Measurements from ENCODE around the gene STX5.
"Not testable (repeated sequence)": the region's sequence is repeated elsewhere in the genome, so short reads cannot be mapped to it uniquely, and the experiment has no call there.

Gene STX5

DNA sequence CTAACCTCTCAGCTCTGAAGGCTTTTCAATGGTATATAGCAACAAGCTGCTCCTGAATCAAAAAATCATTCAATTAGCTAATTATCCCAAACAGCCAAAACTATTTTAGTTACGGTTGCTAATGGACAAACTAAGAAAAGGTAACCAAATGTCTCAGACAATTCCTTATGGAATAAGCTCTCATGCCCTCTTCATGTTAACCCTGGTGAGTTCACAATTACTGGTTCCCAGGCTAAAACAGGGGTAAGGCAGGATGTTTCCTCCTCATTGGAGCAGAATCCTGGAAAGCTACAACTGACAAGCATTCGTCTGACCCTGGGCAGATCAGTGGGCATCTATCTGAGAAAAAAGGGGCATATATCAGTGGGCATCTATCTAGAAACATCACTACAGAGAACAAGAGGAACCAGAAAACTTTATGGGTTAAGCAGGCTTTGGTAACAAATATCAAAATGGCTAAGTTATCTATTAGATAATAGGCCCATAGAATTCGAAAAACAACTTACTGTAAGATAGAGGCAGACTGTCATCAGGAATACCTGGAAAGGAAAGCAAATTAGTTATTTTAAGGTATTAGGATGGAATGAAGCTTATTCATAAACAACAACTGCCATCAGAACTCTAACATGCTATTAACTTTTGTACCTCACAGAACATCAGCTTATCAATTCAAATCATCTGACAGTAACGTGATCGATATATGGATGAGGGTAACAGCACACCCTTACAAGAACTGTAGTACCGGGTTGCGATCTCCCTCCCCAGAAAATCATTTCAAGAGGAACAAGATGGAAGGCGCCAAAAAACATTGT is 22.4 kb upstream of the STX5 start:
- DNase-seq, result no peak

DNA sequence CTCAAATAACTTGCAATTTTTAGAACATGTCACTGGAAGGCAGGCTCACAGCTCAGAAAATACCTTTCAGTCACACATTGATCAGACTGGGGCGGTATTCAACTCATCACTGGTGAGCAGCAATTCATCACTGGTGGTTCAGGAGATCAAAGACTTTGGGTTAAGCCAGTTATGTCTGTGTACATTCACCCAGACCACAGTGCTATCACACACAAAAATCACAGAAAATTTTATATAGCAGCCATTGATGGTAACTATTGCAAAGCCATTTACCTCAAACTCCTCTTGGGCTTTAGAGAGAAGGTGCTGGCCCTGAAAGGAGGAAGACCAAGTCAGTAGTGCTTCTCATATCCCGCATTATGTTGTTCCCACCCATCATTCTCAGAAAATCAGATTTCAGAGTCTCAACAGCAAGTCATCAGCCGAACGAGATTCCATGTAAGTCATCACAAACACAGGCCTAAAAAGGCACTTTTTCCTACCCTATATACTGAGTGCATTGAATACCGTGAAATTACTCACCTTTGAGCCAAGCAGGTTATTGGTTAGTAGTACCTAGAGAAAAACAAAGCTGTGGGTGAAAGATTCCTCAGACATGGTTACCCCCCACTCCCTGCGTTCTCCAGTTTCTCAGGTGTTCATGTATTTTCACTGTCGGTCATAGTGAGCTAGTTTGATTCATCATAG is 21.6 kb upstream of the STX5 start:
- no peak for DNase-seq

DNA sequence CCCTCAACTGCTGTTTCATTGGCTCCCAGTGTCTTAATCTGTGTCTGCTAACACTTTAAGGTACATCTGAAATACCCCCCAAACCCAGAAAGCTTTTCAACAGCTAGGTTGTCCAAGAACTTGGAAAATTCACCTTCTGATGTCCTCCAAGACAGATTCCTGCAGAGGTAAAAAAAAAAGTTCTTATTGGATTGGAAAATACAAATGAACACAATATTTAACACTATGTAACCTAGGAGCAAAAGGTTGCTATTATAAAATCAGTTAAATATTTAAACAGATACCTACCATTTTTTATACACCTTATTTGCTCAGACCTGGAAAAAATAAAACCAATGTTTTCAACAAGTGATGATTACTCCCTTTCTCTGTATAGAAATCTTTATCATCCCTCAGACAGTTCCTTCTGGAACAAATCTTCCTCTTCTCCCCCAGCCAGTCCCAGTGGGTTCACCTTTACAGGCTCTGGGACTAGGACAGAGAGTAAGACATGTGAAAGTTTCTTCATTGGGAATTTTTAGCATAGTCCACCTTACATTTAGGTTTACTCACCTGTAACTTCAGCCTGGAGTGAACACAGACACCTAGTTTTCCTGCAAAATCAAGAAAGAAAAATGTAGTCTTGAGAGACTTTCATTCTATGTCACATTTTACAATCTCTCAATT is 20.8 kb upstream of the STX5 start:
- no peak for DNase-seq

DNA sequence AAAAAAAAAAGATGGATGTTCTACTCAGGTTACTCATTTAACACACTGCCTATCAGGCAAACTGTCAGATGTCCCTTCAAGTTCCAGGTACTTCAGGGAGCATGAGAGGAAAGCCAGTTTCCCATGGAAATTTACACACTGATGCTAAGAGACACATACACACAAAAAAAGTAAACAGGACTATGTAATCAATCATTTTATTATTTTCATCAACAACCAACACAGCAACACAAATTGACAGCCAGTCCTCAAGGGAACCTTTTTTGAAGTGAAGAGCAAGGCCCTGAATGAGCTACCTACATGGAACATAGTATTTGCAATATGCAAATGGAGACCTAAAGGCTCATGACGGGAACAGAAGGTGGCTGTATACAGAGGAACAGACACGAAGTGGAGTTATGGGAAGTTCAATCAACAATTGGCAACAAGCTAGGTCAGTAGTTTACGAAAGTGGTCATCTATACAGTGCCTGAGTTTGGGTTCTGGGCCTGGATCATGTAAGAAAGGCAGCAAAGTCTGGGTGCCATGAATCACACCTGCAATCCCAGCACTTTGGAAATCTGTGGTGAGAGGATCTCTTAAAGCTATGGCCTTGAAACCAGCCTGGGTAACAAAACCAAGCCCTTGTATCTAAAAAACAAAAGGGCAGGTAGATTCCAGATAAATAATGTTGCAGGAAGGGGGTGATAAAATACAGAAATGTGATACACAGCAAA is 20.1 kb upstream of the STX5 start:
- no peak for DNase-seq

DNA sequence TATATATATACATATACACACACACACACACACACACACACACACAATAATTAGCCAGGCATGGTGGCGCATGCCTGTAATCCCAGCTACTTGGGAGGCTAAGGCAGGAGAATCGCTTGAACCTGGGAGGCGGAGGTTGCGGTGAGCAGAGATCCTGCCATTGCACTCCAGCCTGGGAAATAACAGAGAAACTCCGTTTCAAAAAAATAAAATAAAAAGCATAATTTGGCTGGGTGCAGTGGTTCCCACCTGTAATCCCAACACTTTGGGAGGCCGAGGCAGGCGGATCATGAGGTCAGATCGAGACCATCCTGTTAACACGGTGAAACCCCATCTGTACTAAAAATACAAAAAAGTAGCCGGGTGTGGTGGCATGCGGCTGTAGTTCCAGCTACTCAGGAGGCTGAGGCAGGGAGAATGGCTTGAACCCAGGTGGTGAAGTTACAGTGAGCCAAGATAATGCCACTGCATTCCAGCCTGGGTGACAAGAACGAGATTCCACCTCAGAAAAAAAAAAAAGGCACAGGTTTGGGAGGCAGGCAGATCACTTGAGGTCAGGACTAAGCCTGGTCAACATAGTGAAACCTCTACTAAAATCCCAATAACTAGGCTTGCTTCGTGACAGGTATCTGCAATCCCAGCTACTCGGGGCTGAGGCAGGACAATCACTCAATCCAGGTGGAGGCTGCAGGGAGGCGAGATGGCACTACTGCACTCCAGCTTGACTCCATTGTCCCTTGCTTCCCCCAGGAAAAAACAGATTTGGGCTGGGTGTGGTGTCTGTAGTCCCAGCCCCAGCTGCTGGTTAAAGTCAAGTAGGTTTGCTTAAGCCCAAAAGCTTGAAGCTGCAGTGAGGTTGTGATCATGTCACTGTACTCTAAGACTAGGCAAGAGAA is 19.3 kb upstream of the STX5 start:
- DNase-seq, result no peak

DNA sequence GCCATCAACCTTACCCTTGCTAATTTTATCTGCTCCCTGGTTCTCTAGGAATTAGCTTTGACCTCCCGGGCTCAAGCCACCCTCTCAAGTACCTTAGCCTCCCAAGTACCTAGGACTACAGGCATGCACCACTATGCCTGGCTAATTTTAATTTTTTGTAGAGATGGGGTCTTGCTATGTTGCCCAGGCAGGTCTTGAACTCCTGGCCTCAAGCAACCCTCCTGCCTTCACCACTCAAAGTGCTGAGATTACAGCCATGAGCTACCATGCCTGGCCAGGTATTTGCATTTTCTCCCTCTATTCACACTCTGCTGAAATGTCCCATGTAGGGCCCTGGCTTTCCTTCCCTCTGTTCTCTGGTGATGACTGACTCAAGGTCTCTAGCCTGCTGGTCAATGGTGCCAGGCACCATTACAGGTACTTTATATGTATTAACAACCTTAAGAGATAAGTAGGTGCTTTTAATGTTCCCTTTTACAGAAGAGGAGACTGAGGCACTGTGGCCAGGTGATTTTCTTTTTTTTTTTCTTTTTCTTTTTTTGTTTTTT is 16.0 kb upstream of the STX5 start:
- DNase-seq, result no peak

DNA sequence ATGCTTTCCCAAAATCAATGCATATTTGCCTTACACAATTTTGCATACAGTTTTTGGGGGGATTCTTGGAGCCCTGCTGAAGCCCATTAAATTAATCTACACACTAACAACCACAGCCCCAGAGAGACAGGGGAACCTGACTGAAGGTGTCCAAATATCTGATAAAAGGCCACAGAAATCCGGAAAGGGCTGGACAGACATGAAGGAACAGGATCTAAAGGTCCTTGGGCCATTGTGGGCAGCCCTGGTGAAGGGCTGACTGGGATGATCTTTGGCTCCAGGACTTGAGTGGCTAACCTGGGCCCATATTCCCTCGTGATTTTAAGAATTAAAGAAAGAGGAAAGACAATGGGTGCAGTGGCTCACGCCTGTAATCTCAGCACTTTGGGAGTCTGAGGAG is 14.3 kb upstream of the STX5 start:
- no peak for DNase-seq

DNA sequence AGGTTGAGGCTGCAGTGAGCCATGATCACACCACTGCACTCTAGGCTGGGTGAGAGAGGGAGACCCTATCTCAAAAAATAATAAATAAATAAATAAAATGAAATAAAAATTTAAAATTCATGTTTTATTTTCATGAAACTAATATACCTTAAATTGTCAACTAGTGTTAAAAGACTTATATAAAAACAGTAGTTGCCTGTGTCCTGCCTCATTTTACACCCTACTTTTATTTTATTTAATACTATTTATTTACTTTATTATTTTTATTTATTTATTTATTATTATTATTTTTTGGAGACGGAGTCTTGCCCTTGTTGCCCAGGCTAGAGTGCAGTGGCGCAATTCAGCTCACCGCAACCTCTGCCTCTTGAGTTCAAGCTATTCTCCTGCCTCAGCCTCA is 12.3 kb upstream of the STX5 start:
- DNase-seq, result no peak

DNA sequence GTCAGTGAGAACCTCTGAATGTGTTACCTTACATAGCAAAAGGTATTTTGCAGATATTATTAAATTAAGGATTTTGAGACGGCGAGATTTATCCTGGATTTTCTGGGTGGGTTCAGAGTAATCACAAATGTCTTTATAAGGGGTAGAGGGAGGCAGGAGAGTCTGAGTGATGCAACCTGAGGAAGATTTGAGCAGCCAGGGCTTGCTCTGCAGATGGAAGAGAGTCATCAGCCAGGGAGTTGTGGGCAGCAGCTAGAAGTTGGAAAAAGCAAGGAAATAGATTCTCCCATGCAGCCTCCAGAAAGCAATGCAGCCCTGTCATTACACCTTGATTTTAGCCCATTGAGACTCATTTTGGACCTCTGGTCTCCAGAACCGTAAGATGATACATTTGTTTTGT is 11.6 kb upstream of the STX5 start:
- no peak for DNase-seq

DNA sequence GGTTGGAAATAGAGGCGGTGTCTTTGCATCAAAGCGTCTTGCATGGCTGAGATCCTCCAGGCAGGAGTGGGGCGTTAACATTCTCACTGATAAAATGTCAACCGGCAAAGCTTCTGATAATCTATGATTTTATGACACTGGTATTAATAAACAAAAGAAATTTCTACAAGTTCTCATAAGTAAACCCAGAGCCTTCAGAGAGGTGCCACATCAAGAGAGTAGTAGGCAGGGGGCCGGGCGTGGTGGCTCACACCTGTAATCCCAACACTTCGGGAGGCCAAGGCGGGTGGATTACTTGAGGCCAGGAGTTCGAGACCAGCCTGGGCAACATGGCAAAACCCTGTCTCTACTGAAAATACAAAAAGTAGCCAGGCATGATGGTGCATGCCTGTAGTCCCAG is 11.0 kb upstream of the STX5 start:
- DNase-seq, result not testable (repeated sequence)

DNA sequence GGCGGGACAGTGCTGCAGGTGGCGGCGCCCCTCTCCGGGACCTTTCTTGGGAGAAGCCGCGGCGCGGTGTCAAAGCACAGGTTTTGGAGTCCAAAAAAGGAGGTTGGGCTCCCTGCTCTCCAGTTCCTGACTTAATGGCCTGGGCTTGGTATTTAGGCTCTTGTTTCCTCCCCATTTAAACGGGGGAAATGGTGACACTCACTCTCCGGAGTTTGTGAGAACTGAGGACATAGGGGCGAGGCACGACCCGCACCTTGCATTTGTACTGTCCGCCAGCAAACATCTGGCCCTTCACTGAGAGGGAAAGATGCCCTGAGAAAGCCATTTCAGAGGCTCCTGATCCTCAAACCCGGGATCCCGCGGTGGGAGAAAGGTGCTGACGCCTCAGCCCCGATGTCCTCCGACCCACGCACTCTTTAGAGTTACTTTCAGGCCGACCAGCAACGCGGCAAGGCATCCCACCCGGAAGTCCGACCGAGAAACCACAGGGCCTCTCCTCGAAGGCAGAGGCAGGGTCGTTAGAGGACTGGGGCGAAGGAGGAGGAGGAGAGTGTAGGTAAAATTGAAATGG is 10.4 kb upstream of the STX5 start:
- no peak for DNase-seq

DNA sequence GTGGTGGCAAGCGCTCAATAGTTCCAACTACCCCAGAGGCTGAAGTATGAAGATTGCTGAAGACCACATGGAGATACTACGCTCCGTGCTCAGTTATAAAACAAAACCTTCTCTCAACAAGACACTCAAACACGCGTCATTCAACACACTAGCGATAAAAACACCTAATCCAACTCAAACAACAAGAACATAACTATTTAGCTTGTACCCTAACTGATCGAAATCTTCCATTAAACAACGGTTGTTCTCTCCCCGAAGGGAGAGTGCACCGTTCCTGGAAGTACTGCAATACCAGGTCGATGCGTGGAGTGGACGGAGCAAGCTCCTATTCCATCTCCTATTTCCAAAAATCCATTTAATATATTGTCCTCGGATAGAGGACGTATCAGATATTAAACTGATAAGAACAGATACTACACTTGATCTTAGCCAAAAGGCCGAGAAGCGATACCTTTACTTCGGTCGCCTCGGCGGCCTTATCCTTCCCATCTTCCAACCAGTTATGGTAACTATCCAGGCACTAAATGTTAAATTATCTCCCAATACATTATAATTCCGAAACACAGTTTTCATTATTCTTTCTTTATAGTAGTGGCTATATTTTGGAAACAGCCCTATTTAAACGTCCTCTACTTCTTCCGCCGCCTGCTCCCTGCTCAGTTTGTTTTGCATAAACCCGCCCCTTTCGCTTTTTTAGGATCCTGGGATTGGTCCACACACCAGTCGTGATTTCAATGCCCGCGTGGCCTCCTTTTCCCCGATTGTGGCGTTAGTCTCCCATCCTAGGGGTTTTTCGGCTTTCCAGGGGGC is 9.7 kb upstream of the STX5 start:
- DNase-seq, result peak; percentile 93

DNA sequence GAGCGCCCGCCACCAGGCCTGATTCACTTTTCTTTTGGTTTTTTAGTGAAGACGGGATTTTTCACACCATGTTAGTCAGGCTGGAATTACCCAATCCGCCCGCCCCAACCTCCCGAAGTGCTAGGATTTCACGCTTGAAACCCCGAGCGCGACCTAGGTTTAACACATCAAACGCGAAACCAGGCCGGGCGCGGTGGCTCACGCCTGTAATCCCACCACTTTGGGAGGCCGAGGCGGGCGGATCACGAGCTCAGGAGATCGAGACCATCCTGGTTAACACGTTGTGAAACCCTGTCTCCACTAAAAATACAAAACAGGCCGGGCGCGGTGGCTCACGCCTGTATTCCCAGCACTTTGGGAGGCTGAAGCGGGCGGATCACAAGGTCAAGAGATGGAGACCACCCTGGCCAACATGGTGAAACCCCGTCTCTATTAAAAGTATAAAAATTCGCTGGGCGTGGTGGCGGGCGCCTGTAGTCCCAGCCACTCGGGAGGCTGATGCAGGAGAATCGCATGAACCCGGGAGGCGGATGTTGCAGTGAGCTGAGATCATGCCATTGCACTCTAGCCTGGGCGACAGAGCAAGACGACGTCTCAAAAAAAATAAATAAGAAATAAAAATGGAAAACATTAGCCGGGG is 9.0 kb upstream of the STX5 start:
- peak; percentile 71 for DNase-seq

DNA sequence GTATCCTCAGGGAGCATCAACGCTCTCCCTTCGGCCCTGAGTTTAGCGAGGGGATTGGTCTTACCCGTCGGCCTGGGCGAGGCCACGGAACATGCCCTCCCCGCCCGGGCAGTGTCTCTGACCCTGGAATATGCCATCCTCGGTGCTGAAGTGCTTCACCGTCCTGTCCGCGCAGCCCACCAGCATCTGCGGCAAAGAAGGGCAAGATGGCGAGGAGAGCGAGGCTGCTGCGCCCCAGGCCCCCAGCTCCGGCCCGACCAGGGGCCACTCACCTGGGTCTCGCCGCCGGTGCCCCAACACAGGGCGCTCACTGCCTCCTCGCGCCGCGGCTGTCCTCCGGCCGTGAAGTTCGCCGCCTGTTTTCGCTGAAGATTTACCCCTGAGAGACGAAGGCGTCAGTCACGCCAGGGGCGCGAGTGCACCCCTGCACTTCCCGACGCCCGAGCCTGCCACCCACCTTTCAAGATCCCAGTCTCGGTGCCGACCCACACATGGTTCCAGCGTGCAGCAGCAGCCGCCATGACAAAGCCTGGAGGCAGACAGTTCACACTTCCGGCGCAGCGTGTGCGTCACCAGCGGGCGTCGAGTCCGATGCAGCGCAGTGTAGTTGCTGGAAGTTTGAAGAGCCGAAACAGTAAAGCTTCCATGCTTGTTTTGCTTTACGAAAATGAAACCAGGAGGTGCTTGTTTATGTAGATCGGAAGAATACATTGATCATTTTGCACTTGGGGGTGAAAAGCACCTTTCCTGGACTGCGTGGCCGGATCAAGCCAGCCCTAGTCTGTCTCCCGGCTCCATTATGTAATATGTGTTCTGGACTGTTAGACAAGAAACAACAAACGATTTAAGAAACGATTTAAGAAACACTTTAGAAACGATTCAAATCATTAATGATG is 7.4 kb upstream of the STX5 start, which contains the start of gene WDR74:
TSS of gene WDR74 (minus strand) at position 541 of the 896 bp plus-strand sequence. CDS start at position 521, 20 bp downstream.
- peak; percentile 96 for DNase-seq

DNA sequence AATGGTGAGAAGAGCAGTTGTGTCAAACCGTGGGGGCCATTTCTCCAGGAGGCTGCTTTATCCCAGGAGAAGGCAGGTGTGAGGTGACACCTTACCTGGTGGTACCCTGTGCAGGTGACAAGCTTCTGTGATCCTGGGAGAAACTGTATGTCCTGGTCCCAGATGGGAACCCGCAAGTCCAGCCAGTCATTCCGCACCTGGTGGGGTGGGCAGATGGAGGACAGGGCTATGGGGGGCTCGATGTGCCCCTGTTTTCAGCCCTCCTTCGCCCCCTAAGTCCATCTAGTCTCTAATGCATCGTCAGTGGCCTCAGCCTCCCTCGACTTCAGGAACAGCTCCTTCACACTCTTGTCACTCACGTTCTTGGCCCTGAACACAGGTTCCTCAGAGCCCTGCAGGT is 3.5 kb upstream of the STX5 start:
- DNase-seq, result no peak

DNA sequence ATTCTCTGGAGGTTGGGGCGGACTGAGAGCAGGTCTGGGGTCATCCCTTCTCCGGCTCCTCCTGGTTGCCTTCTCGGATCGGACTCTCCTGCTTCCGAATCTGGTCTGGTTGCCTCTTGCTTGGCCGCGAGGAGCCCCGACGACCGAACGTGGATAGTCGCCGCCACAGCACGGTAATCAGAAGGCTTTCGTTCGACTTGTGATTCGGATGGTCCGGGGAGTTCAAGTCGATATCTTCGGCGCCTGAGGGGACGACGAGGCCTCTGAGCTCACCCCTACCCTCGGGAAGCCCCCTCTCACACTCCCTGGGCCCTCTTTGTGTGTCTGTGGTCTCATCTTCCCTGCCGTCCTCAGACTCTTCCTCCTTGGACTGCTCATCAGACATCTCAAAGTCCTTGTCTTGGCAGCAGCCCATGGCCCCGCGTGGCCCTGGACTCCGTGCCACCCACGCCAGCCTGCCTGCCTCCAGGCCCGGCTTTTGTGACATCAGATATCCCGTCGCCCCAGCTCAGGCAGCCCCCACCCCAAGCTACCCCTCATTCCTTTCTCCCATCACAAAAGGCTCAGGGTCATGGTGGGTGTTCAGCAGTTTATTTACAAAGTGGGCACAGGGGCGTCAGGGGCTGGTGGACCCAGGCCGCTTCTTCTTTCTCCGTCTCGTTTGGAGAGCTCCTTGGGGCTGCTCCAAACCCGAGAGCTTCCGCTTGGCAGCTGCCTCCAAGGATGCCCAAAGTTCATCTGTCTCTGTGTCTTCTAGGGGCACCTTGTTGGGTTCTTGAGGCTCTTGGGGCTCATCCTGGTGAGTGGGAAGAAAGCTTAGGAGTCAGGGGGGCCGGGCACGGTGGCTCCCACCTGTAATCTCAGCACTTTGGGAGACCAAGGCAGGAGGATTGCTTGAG is 734 bp upstream of the STX5 start, which contains the start of gene TEX54:
TSS of gene TEX54 (minus strand) at position 506 of the 899 bp plus-strand sequence.
- no peak for DNase-seq

DNA sequence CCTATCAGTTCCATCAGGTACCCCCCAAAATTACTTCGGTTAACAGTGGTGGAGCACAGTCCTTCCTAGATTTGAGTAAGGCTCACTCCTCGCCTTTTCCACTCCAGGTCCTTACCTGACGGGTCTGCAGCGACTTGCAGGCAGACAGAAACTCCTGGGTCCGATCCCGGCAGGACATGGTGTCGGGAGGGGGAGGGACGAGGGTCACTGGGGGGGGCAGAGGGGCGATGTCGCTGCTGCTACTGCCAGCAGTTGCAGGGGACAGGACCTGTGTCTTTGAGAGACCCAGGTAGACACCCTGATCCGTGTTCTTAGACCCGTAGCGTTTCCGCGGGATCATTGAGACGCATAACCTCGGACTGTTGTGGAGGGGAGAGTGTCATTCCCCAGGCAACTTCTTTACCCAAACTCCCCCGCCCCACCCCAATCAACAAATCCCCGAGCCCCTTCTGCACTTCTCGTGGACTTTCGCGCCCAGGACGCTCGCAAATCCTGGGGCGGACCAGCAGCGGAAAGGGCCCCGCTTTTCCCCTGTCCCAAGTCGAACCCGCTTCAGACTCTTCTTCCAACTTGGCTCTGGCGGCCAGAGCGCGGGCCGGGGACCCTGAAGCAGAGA is 839 bp downstream of the STX5 start:
- DNase-seq, result no peak
